ENCODE data around the gene FSHR. TPM values are rescaled to one million over a fixed set of nuclear protein-coding genes. Genes with fewer than 3 reads are reported as not detected.

The FSHR gene
- total RNA-seq, 1 donor from 2014 or later = not detected

- no peak for DNase-seq (ENCODE audit: extremely low read depth, low read depth, low spot score)
Observed at GRCh38 chr2:49111456-49111855, 42.9 kb downstream of the FSHR start.

GRCh38 chr2:49111006-49111405 lies 43.3 kb downstream of the FSHR start:
- DNase-seq (ENCODE audit: extremely low read depth, low read depth, low spot score) = no peak

GRCh38 chr2:49110571-49110970 lies 43.7 kb downstream of the FSHR start:
- DNase-seq (ENCODE audit: extremely low read depth, low read depth, low spot score) = no peak

GRCh38 chr2:49108851-49109250 lies 45.5 kb downstream of the FSHR start:
- no peak for DNase-seq (ENCODE audit: extremely low read depth, low read depth, low spot score)

GRCh38 chr2:49108436-49108835 lies 45.9 kb downstream of the FSHR start:
- DNase-seq (ENCODE audit: extremely low read depth, low read depth, low spot score) = no peak

GRCh38 chr2:49105506-49105905 lies 48.8 kb downstream of the FSHR start:
- DNase-seq (ENCODE audit: extremely low read depth, low read depth, low spot score) = no peak

GRCh38 chr2:49102146-49102545 lies 52.2 kb downstream of the FSHR start:
- DNase-seq (ENCODE audit: extremely low read depth, low read depth, low spot score) = no peak

- no peak for DNase-seq (ENCODE audit: extremely low read depth, low read depth, low spot score)
Observed at GRCh38 chr2:49080681-49081080, 73.6 kb downstream of the FSHR start.

- no peak for DNase-seq (ENCODE audit: extremely low read depth, low read depth, low spot score)
Observed at GRCh38 chr2:49070716-49071115, 83.6 kb downstream of the FSHR start.

- DNase-seq (ENCODE audit: extremely low read depth, low read depth, low spot score) = no peak
Observed at GRCh38 chr2:49069829-49070228, 84.5 kb downstream of the FSHR start.

- no peak for DNase-seq (ENCODE audit: extremely low read depth, low read depth, low spot score)
Observed at GRCh38 chr2:49068613-49069012, 85.7 kb downstream of the FSHR start.

- DNase-seq (ENCODE audit: extremely low read depth, low read depth, low spot score) = no peak
Observed at GRCh38 chr2:49067971-49068370, 86.3 kb downstream of the FSHR start.

GRCh38 chr2:49053156-49053555 lies 101.2 kb downstream of the FSHR start:
- DNase-seq (ENCODE audit: extremely low read depth, low read depth, low spot score) = no peak

- no peak for DNase-seq (ENCODE audit: extremely low read depth, low read depth, low spot score)
Observed at GRCh38 chr2:49050265-49050664, 104.0 kb downstream of the FSHR start.

- DNase-seq (ENCODE audit: extremely low read depth, low read depth, low spot score) = no peak
Observed at GRCh38 chr2:49049161-49049560, 105.2 kb downstream of the FSHR start.

- no peak for DNase-seq (ENCODE audit: extremely low read depth, low read depth, low spot score)
Observed at GRCh38 chr2:49045083-49045482, 109.2 kb downstream of the FSHR start.

GRCh38 chr2:49044350-49045079 lies 109.8 kb downstream of the FSHR start:
- no peak for DNase-seq (ENCODE audit: extremely low read depth, low read depth, low spot score)

GRCh38 chr2:49043405-49043982 lies 110.8 kb downstream of the FSHR start:
- no peak for DNase-seq (ENCODE audit: extremely low read depth, low read depth, low spot score)

- DNase-seq (ENCODE audit: extremely low read depth, low read depth, low spot score) = no peak
Observed at GRCh38 chr2:49042488-49042887, 111.8 kb downstream of the FSHR start.

GRCh38 chr2:49041061-49041460 lies 113.3 kb downstream of the FSHR start:
- no peak for DNase-seq (ENCODE audit: extremely low read depth, low read depth, low spot score)

GRCh38 chr2:49037197-49037596 lies 117.1 kb downstream of the FSHR start:
- DNase-seq (ENCODE audit: extremely low read depth, low read depth, low spot score) = no peak

- DNase-seq (ENCODE audit: extremely low read depth, low read depth, low spot score) = no peak
Observed at GRCh38 chr2:49035481-49035880, 118.8 kb downstream of the FSHR start.
